ENCODE measurements around the gene TNFRSF12A.

Gene TNFRSF12A

GRCh38 chr16:3014971-3015370 lies 5.2 kb upstream of the TNFRSF12A start:
- H3K27ac ChIP-seq (ENCODE audit: low read depth, low read length): no peak overlapping the region
- no peaks in the 10 kb centered on the region for H3K36me3 ChIP-seq (ENCODE audit: insufficient read depth, low read length)
- H3K27me3 ChIP-seq (ENCODE audit: control insufficient read depth in 1 of 2, insufficient read depth in 2 of 2, low read length in 2 of 2): peaks cover 12 to 57% of the 10 kb centered on the region in 2 donors
- no peak overlapping the region for H3K4me3 ChIP-seq (ENCODE audit: low read depth in 1 of 2, low read length in 2 of 2)
- H3K9ac ChIP-seq (ENCODE audit: low read length): no peak overlapping the region
- no peaks in the 10 kb centered on the region for H3K4me1 ChIP-seq (ENCODE audit: insufficient read depth, low read length)
- H3K9me3 ChIP-seq (ENCODE audit: low read length): no peaks in the 10 kb centered on the region

GRCh38 chr16:3015865-3016521 lies 4.2 kb upstream of the TNFRSF12A start:
- no peaks in the 10 kb centered on the region for H3K36me3 ChIP-seq (ENCODE audit: insufficient read depth, low read length)
- H3K27ac ChIP-seq (ENCODE audit: low read depth, low read length): no peak overlapping the region
- H3K4me1 ChIP-seq (ENCODE audit: insufficient read depth, low read length): no peaks in the 10 kb centered on the region
- peaks cover 12 to 54% of the 10 kb centered on the region in 2 donors for H3K27me3 ChIP-seq (ENCODE audit: control insufficient read depth in 1 of 2, insufficient read depth in 2 of 2, low read length in 2 of 2)
- H3K9me3 ChIP-seq (ENCODE audit: low read length): no peaks in the 10 kb centered on the region
- H3K4me3 ChIP-seq (ENCODE audit: low read depth in 1 of 2, low read length in 2 of 2): no peak overlapping the region
- no peak overlapping the region for H3K9ac ChIP-seq (ENCODE audit: low read length)

GRCh38 chr16:3017344-3017743 lies 2.8 kb upstream of the TNFRSF12A start:
- Histone ChIP-seq H3K36me3 (ENCODE audit: insufficient read depth, low read length) (no peaks in the 10 kb centered on the region), H3K4me3 (ENCODE audit: low read depth in 1 of 2, low read length in 2 of 2) (no peak overlapping the region), H3K4me1 (ENCODE audit: insufficient read depth, low read length) (peaks cover 10% of the 10 kb centered on the region), H3K9ac (ENCODE audit: low read length) (no peak overlapping the region), H3K27me3 (ENCODE audit: control insufficient read depth in 1 of 2, insufficient read depth in 2 of 2, low read length in 2 of 2) (peaks cover 7 to 42% of the 10 kb centered on the region in 2 donors), H3K27ac (ENCODE audit: low read depth, low read length) (no peak overlapping the region), H3K9me3 (ENCODE audit: low read length) (no peaks in the 10 kb centered on the region)

- peaks cover 16% of the 10 kb centered on the region for H3K4me1 ChIP-seq (ENCODE audit: insufficient read depth, low read length)
- no peak within 1 kb of the TSS for H3K9ac ChIP-seq (ENCODE audit: low read length)
- H3K4me3 ChIP-seq (ENCODE audit: low read depth in 1 of 2, low read length in 2 of 2): no peak within 1 kb of the TSS
- H3K27me3 ChIP-seq (ENCODE audit: control insufficient read depth in 1 of 2, insufficient read depth in 2 of 2, low read length in 2 of 2): peaks cover 7 to 36% of the 10 kb centered on the region in 2 donors
- H3K9me3 ChIP-seq (ENCODE audit: low read length): no peaks in the 10 kb centered on the region
- H3K27ac ChIP-seq (ENCODE audit: low read depth, low read length): no peak within 1 kb of the TSS
- no peaks in the 10 kb centered on the region for H3K36me3 ChIP-seq (ENCODE audit: insufficient read depth, low read length)
Measured at GRCh38 chr16:3017794-3018506, 2.2 kb upstream of the TNFRSF12A start, which contains the start of gene CLDN6. TSS of gene CLDN6 (minus strand) at chr16:3018183. CDS start at chr16:3016021, 2,162 bp downstream.

- Histone ChIP-seq H3K4me1 (ENCODE audit: insufficient read depth, low read length) (peaks cover 24% of the 10 kb centered on the region), H3K36me3 (ENCODE audit: insufficient read depth, low read length) (no peaks in the 10 kb centered on the region), H3K27me3 (ENCODE audit: control insufficient read depth in 1 of 2, insufficient read depth in 2 of 2, low read length in 2 of 2) (peaks cover 7 to 22% of the 10 kb centered on the region in 2 donors), H3K27ac (ENCODE audit: low read depth, low read length) (no peak overlapping the region), H3K9ac (ENCODE audit: low read length) (no peak overlapping the region), H3K4me3 (ENCODE audit: low read depth in 1 of 2, low read length in 2 of 2) (peak overlapping the region; percentile 50 to 84), H3K9me3 (ENCODE audit: low read length) (no peaks in the 10 kb centered on the region)
Measured at GRCh38 chr16:3019594-3020246, 448 bp upstream of the TNFRSF12A start.

- Histone ChIP-seq H3K9ac (ENCODE audit: low read length) (peak overlapping the region; percentile 92), H3K27me3 (ENCODE audit: control insufficient read depth in 1 of 2, insufficient read depth in 2 of 2, low read length in 2 of 2) (peaks cover 7 to 22% of the 10 kb centered on the region in 2 donors), H3K9me3 (ENCODE audit: low read length) (no peaks in the 10 kb centered on the region), H3K4me3 (ENCODE audit: low read depth in 1 of 2, low read length in 2 of 2) (peak overlapping the region; percentile 68 to 84), H3K36me3 (ENCODE audit: insufficient read depth, low read length) (peaks cover 4% of the 10 kb centered on the region), H3K4me1 (ENCODE audit: insufficient read depth, low read length) (peaks cover 24% of the 10 kb centered on the region), H3K27ac (ENCODE audit: low read depth, low read length) (peak overlapping the region; percentile 92)
Measured at GRCh38 chr16:3020604-3021448, 658 bp downstream of the TNFRSF12A start.

- H3K27ac ChIP-seq (ENCODE audit: low read depth, low read length): peak overlapping the region; percentile 92
- peak overlapping the region; percentile 92 for H3K9ac ChIP-seq (ENCODE audit: low read length)
- H3K4me1 ChIP-seq (ENCODE audit: insufficient read depth, low read length): peaks cover 24% of the 10 kb centered on the region
- peaks cover 7 to 22% of the 10 kb centered on the region in 2 donors for H3K27me3 ChIP-seq (ENCODE audit: control insufficient read depth in 1 of 2, insufficient read depth in 2 of 2, low read length in 2 of 2)
- peak overlapping the region; percentile 68 to 84 for H3K4me3 ChIP-seq (ENCODE audit: low read depth in 1 of 2, low read length in 2 of 2)
- H3K36me3 ChIP-seq (ENCODE audit: insufficient read depth, low read length): peaks cover 6% of the 10 kb centered on the region
- no peaks in the 10 kb centered on the region for H3K9me3 ChIP-seq (ENCODE audit: low read length)
Measured at GRCh38 chr16:3021449-3022207, 1.5 kb downstream of the TNFRSF12A start.

GRCh38 chr16:3022208-3022683 lies 2.1 kb downstream of the TNFRSF12A start:
- Histone ChIP-seq H3K36me3 (ENCODE audit: insufficient read depth, low read length) (peaks cover 11% of the 10 kb centered on the region), H3K4me3 (ENCODE audit: low read depth in 1 of 2, low read length in 2 of 2) (peak overlapping the region in 1 of 2 donors; percentile 84), H3K9ac (ENCODE audit: low read length) (peak overlapping the region; percentile 92), H3K27ac (ENCODE audit: low read depth, low read length) (peak overlapping the region; percentile 92), H3K27me3 (ENCODE audit: control insufficient read depth in 1 of 2, insufficient read depth in 2 of 2, low read length in 2 of 2) (peaks cover 7 to 17% of the 10 kb centered on the region in 2 donors), H3K9me3 (ENCODE audit: low read length) (no peaks in the 10 kb centered on the region), H3K4me1 (ENCODE audit: insufficient read depth, low read length) (peaks cover 24% of the 10 kb centered on the region)

GRCh38 chr16:3022684-3023414 lies 2.7 kb downstream of the TNFRSF12A start:
- Histone ChIP-seq H3K9me3 (ENCODE audit: low read length) (no peaks in the 10 kb centered on the region), H3K4me1 (ENCODE audit: insufficient read depth, low read length) (peaks cover 24% of the 10 kb centered on the region), H3K27me3 (ENCODE audit: control insufficient read depth in 1 of 2, insufficient read depth in 2 of 2, low read length in 2 of 2) (peaks cover 7 to 11% of the 10 kb centered on the region in 2 donors), H3K36me3 (ENCODE audit: insufficient read depth, low read length) (peaks cover 11% of the 10 kb centered on the region), H3K4me3 (ENCODE audit: low read depth in 1 of 2, low read length in 2 of 2) (peak overlapping the region; percentile 84 to 88), H3K27ac (ENCODE audit: low read depth, low read length) (peak overlapping the region; percentile 92), H3K9ac (ENCODE audit: low read length) (peak overlapping the region; percentile 92)

GRCh38 chr16:3023415-3023668 lies 3.2 kb downstream of the TNFRSF12A start:
- peaks cover 11% of the 10 kb centered on the region for H3K36me3 ChIP-seq (ENCODE audit: insufficient read depth, low read length)
- peak overlapping the region; percentile 84 to 88 for H3K4me3 ChIP-seq (ENCODE audit: low read depth in 1 of 2, low read length in 2 of 2)
- peaks cover 24% of the 10 kb centered on the region for H3K4me1 ChIP-seq (ENCODE audit: insufficient read depth, low read length)
- peaks cover 2 to 6% of the 10 kb centered on the region in 2 donors for H3K27me3 ChIP-seq (ENCODE audit: control insufficient read depth in 1 of 2, insufficient read depth in 2 of 2, low read length in 2 of 2)
- peak overlapping the region; percentile 92 for H3K9ac ChIP-seq (ENCODE audit: low read length)
- H3K27ac ChIP-seq (ENCODE audit: low read depth, low read length): peak overlapping the region; percentile 92
- H3K9me3 ChIP-seq (ENCODE audit: low read length): no peaks in the 10 kb centered on the region
